Right lobe of liver (tissue), 4 donors: ENCODE results near the gene MON1A.

Source experiments
- CTCF ChIP-seq, 4 donors: fragments of 200-600 bp in 3 of 4; fragments of 450-650 bp in 1 of 4; IDR thresholded peaks; one replicate each; pipeline versions ENCODE4 v1.5.1 to v1.8.0; 2016 to 2022; ENCODE audit warnings: antibody characterized with exemption in 4 of 4, mild to moderate bottlenecking in 2 of 4
- POLR2A ChIP-seq: fragments of 450-650 bp; IDR thresholded peaks from one replicate; pipeline ENCODE4 v1.6.1; 2017; ENCODE audit warnings: antibody characterized with exemption, mild to moderate bottlenecking
- donor health status: DM: no; HTN: no; CAD: no.
- donor health status: DM: no; HTN: no; CAD: no.
- donor health status: DM: no; HTN: yes; CAD: no.

- TF ChIP-seq CTCF (IDR thresholded peaks at IDR 0.05) (no peak), POLR2A (no peak)
These were observed 60.0 kb downstream of the MON1A start, which contains the start of gene CAMKV for GRCh38 chr3:49869525-49870126.
